HFFc6 (cell line): ENCODE data around the gene GHITM. TPM values are rescaled to one million over a fixed set of nuclear protein-coding genes. Genes with fewer than 3 reads are reported as not detected.

Experiments used
- DNase-seq: peaks from one replicate; pipeline ENCODE4 v3.0.0-alpha.2; 2018
- H3K27ac Mint-ChIP-seq: 2 replicates; pipeline ENCODE4 v1.8.0; 2020; ENCODE audit warnings: mild to moderate bottlenecking, mixed read lengths
- H3K27me3 Mint-ChIP-seq: 2 replicates; pipeline ENCODE4 v1.8.0; 2021; ENCODE audit warnings: mild to moderate bottlenecking, moderate library complexity, mixed read lengths; ENCODE audit not compliant: insufficient read depth
- H3K36me3 Mint-ChIP-seq: 2 replicates; pipeline ENCODE4 v1.8.0; 2021; ENCODE audit warnings: low read depth, mixed read lengths
- H3K4me1 Mint-ChIP-seq: 2 replicates; pipeline ENCODE4 v1.8.0; 2020; ENCODE audit warnings: low read depth, mixed read lengths
- H3K4me3 Mint-ChIP-seq: 2 replicates; pipeline ENCODE4 v1.8.0; 2020; ENCODE audit warnings: mild to moderate bottlenecking, moderate library complexity, mixed read lengths
- H3K9me3 Mint-ChIP-seq: 2 replicates; pipeline ENCODE4 v1.8.0; 2020; ENCODE audit warnings: mild to moderate bottlenecking, mixed read lengths
- total RNA-seq, 6 experiments: library from RNA; stranded (reverse); fragmentation: NEBNext Ultra II Directional; extraction: Animal tissue kit (Norgen Biotek cat#: 25700); gene quantifications; 2 replicates in 1 of 6; 3 replicates in 5 of 6; pipeline ENCODE4 v1.2.3, GENCODE V29; 2021
- TF ChIP-seq, protein P1 (sequence below): fragments of 200-600 bp; sonication (generic); IDR thresholded peaks from 2 replicates; pipeline ENCODE4 v1.5.0; 2021; ENCODE audit warnings: antibody characterized with exemption, mild to moderate bottlenecking

The GHITM gene
- total RNA-seq, 6 experiments from 2014 or later: 137 to 155 (median 142) TPM

DNA sequence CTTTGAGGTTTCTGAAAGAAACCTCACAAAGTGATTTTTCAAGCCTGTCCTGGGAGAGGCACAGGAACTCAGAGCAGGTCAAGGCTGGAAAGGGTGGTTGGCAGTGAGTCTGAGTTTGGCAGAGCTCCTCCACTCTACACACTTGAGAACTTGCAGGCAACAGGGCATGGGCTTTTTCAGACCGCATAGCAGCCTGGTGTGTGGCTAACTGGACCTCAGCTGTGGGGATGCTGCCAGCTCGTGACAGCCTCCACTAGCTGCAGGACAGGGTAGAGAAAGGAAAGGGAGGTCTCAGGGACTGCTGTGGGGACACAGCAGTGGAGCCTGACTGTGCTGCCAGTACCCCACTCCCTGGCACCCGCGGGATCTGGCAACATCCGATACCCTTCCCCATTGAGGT, 57.6 kb downstream of the GHITM start:
- no peaks in the 10 kb centered on the region for H3K9me3 Mint-ChIP-seq
- no peaks in the 10 kb centered on the region for H3K36me3 Mint-ChIP-seq
- H3K4me1 Mint-ChIP-seq: no peaks in the 10 kb centered on the region
- no peak overlapping the region for H3K27ac Mint-ChIP-seq
- H3K27me3 Mint-ChIP-seq: peaks cover 37% of the 10 kb centered on the region
- TF ChIP-seq, protein P1, sequence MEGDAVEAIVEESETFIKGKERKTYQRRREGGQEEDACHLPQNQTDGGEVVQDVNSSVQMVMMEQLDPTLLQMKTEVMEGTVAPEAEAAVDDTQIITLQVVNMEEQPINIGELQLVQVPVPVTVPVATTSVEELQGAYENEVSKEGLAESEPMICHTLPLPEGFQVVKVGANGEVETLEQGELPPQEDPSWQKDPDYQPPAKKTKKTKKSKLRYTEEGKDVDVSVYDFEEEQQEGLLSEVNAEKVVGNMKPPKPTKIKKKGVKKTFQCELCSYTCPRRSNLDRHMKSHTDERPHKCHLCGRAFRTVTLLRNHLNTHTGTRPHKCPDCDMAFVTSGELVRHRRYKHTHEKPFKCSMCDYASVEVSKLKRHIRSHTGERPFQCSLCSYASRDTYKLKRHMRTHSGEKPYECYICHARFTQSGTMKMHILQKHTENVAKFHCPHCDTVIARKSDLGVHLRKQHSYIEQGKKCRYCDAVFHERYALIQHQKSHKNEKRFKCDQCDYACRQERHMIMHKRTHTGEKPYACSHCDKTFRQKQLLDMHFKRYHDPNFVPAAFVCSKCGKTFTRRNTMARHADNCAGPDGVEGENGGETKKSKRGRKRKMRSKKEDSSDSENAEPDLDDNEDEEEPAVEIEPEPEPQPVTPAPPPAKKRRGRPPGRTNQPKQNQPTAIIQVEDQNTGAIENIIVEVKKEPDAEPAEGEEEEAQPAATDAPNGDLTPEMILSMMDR: no peak
- no peak for DNase-seq
- no peak overlapping the region for H3K4me3 Mint-ChIP-seq

DNA sequence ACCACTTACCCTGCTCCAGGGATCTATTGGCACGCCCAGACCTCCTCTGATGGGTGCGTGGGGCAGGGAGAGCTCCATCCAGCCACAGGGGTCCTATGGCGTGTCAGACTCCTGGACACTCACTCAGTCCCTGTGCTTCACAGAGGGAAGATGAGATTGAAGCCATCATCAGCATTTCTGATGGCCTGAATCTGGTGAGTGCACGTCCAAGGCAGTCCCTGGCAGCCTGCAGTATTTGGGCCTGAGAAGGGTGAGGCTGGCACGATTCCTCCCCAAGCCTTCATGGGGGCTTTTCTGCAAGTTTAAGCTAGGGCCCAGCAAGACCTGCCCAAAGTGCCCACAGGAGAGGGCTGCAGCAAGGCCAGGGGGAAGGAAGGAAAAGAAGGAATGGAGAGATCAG, 58.3 kb downstream of the GHITM start:
- DNase-seq: no peak
- Mint-ChIP-seq H3K4me1 (no peaks in the 10 kb centered on the region), H3K27ac (no peak overlapping the region), H3K4me3 (no peak overlapping the region), H3K9me3 (no peaks in the 10 kb centered on the region), H3K27me3 (peaks cover 34% of the 10 kb centered on the region), H3K36me3 (no peaks in the 10 kb centered on the region)
- TF ChIP-seq, protein P1: no peak

DNA sequence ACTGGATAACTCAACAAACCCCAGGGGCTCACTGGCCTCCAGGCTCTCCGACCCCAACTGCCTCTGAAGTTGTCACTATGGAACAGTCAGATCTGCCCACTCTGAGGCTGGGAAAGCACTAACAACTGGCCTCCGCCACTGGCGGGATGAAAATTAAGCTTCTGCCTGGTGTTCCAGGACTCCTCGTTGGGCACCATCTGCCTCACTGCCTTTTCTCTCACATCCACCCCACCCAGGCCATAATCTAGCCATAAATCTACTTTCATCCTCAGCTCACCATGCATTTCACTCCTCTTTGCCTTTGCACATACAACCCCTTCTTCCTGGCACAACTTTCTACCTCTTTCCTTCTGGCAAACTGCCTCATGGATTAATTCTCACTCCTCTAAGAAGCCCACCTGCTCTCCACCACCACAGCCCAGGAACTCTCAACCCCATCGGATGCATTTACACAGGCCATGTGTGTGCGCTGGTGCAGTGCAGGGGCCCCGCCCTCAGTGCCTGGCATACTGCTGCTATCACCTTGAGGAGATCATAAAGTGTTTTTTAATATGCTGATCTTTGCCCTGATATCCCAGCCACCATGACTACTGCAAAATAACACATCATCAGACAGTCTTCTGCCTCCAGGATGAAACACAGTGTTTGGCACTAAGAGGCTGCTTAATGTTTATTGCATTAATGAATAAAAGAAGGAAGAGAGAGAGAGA, 59.1 kb downstream of the GHITM start:
- H3K27me3 Mint-ChIP-seq: peaks cover 34% of the 10 kb centered on the region
- TF ChIP-seq, protein P1: no peak
- H3K27ac Mint-ChIP-seq: no peak overlapping the region
- no peak overlapping the region for H3K4me3 Mint-ChIP-seq
- H3K9me3 Mint-ChIP-seq: no peaks in the 10 kb centered on the region
- no peak for DNase-seq
- H3K4me1 Mint-ChIP-seq: no peaks in the 10 kb centered on the region
- H3K36me3 Mint-ChIP-seq: no peaks in the 10 kb centered on the region

DNA sequence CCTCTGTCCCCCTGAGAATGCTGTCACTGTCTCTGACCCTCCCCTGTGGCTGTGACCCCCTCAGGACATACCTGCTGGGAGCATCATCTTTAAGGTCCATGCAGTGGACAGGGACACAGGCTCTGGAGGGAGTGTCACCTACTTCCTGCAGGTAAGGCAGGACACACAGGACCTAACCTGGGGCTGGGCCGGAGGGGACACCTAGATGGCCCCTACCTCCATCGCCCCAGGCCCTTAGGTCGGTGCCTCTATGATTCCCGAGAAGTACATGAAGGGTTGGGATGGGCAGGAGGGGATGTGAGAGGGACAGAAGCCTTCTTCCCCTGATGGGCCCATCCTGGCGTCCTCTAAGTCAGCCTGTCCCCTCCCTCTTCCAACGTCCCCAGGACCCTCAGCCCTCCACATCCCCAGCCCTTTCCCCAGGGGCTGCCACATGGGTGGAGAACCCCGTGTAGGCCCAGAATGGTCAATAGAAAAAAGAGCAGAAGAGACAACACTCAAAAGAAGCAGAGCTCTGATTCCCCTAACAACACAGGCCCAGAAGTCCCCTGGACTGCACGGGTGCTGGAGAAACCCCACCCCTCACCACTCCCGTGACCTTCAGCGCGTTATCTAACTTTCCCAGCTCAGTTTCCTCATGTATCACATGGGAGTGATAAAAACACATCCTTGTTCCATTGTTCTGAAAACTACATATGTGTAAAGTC, 61.4 kb downstream of the GHITM start:
- Mint-ChIP-seq H3K4me1 (no peaks in the 10 kb centered on the region), H3K27ac (no peak overlapping the region), H3K4me3 (no peak overlapping the region), H3K36me3 (no peaks in the 10 kb centered on the region), H3K27me3 (peaks cover 27% of the 10 kb centered on the region), H3K9me3 (no peaks in the 10 kb centered on the region)
- DNase-seq: no peak
- TF ChIP-seq, protein P1: no peak

DNA sequence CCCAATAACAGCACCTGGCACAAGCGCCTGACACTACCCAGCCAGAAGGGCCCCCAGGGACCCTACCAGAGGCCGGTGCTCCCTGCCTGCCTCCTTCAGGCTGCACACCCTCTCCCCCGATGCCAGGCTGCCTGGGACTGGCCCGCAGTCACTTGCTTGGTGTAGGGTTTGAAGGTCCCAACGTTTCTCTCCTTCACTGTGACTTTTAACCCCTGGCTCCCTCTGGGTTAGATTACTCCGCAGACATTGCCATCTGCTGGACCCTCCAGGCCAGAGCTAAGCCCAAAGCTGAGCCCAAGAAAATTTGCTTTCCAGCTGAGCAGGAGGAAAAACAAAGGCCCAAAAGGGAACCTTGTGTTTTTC, 61.9 kb downstream of the GHITM start:
- Mint-ChIP-seq H3K4me1 (no peaks in the 10 kb centered on the region), H3K9me3 (no peaks in the 10 kb centered on the region), H3K27me3 (peaks cover 24% of the 10 kb centered on the region), H3K36me3 (no peaks in the 10 kb centered on the region), H3K4me3 (no peak overlapping the region), H3K27ac (no peak overlapping the region)
- no peak for DNase-seq
- TF ChIP-seq, protein P1: no peak
